ENCODE measurements around the gene PLPPR1.

The PLPPR1 gene
- total RNA-seq = 0 reads per million in 3 donors

- Histone ChIP-seq H3K4me1 (ENCODE audit: control insufficient read depth, insufficient read depth, low read length, poor library complexity, severe bottlenecking) (no peaks in the 10 kb centered on the region), H3K4me3 (ENCODE audit: insufficient read depth, low read depth, low read length, poor library complexity, severe bottlenecking) (no peak within 1 kb of the TSS), H3K27ac (ENCODE audit: insufficient read depth, low read length, poor library complexity, severe bottlenecking) (no peak within 1 kb of the TSS), H3K27me3 (replicated peaks; ENCODE audit: control insufficient read depth, insufficient read depth, low read length, poor library complexity, severe bottlenecking) (no peaks in the 10 kb centered on the region), H3K36me3 (ENCODE audit: control insufficient read depth, insufficient read depth, low read length) (no peaks in the 10 kb centered on the region), H3K9me3 (ENCODE audit: control insufficient read depth, low read length) (no peaks in the 10 kb centered on the region)
- DNase-seq = no peak
These were observed at the start of gene PLPPR1 for GRCh38 chr9:101028346-101029314. Gene PLPPR1, plus strand, starts transcription at chr9:101028727.

GRCh38 chr9:100989731-100990130, 38.8 kb upstream of the PLPPR1 start:
- H3K4me3 ChIP-seq (ENCODE audit: insufficient read depth, low read depth, low read length, poor library complexity, severe bottlenecking) = no peak overlapping the region
- H3K9me3 ChIP-seq (ENCODE audit: control insufficient read depth, low read length) = no peaks in the 10 kb centered on the region
- H3K4me1 ChIP-seq (ENCODE audit: control insufficient read depth, insufficient read depth, low read length, poor library complexity, severe bottlenecking) = no peaks in the 10 kb centered on the region
- no peak overlapping the region for H3K27ac ChIP-seq (ENCODE audit: insufficient read depth, low read length, poor library complexity, severe bottlenecking)
- H3K27me3 ChIP-seq (replicated peaks; ENCODE audit: control insufficient read depth, insufficient read depth, low read length, poor library complexity, severe bottlenecking) = no peaks in the 10 kb centered on the region
- no peaks in the 10 kb centered on the region for H3K36me3 ChIP-seq (ENCODE audit: control insufficient read depth, insufficient read depth, low read length)
- DNase-seq = no peak

- no peaks in the 10 kb centered on the region for H3K9me3 ChIP-seq (ENCODE audit: control insufficient read depth, low read length)
- no peak overlapping the region for H3K4me3 ChIP-seq (ENCODE audit: insufficient read depth, low read depth, low read length, poor library complexity, severe bottlenecking)
- no peaks in the 10 kb centered on the region for H3K4me1 ChIP-seq (ENCODE audit: control insufficient read depth, insufficient read depth, low read length, poor library complexity, severe bottlenecking)
- H3K27ac ChIP-seq (ENCODE audit: insufficient read depth, low read length, poor library complexity, severe bottlenecking) = no peak overlapping the region
- DNase-seq = no peak
- no peaks in the 10 kb centered on the region for H3K36me3 ChIP-seq (ENCODE audit: control insufficient read depth, insufficient read depth, low read length)
- H3K27me3 ChIP-seq (replicated peaks; ENCODE audit: control insufficient read depth, insufficient read depth, low read length, poor library complexity, severe bottlenecking) = no peaks in the 10 kb centered on the region
These were observed 37.7 kb upstream of the PLPPR1 start for GRCh38 chr9:100990605-100991381.

- Histone ChIP-seq H3K9me3 (ENCODE audit: control insufficient read depth, low read length) (no peaks in the 10 kb centered on the region), H3K36me3 (ENCODE audit: control insufficient read depth, insufficient read depth, low read length) (no peaks in the 10 kb centered on the region), H3K27ac (ENCODE audit: insufficient read depth, low read length, poor library complexity, severe bottlenecking) (no peak overlapping the region), H3K27me3 (replicated peaks; ENCODE audit: control insufficient read depth, insufficient read depth, low read length, poor library complexity, severe bottlenecking) (no peaks in the 10 kb centered on the region), H3K4me1 (ENCODE audit: control insufficient read depth, insufficient read depth, low read length, poor library complexity, severe bottlenecking) (no peaks in the 10 kb centered on the region), H3K4me3 (ENCODE audit: insufficient read depth, low read depth, low read length, poor library complexity, severe bottlenecking) (no peak overlapping the region)
- DNase-seq = no peak
These were observed 35.9 kb upstream of the PLPPR1 start for GRCh38 chr9:100992632-100993031.

GRCh38 chr9:100999906-101000544, 28.5 kb upstream of the PLPPR1 start:
- Histone ChIP-seq H3K36me3 (ENCODE audit: control insufficient read depth, insufficient read depth, low read length) (no peaks in the 10 kb centered on the region), H3K9me3 (ENCODE audit: control insufficient read depth, low read length) (no peaks in the 10 kb centered on the region), H3K4me1 (ENCODE audit: control insufficient read depth, insufficient read depth, low read length, poor library complexity, severe bottlenecking) (no peaks in the 10 kb centered on the region), H3K27me3 (replicated peaks; ENCODE audit: control insufficient read depth, insufficient read depth, low read length, poor library complexity, severe bottlenecking) (no peaks in the 10 kb centered on the region), H3K27ac (ENCODE audit: insufficient read depth, low read length, poor library complexity, severe bottlenecking) (no peak overlapping the region), H3K4me3 (ENCODE audit: insufficient read depth, low read depth, low read length, poor library complexity, severe bottlenecking) (no peak overlapping the region)
- no peak for DNase-seq

GRCh38 chr9:101005246-101005645, 23.3 kb upstream of the PLPPR1 start:
- Histone ChIP-seq H3K9me3 (ENCODE audit: control insufficient read depth, low read length) (no peaks in the 10 kb centered on the region), H3K4me1 (ENCODE audit: control insufficient read depth, insufficient read depth, low read length, poor library complexity, severe bottlenecking) (no peaks in the 10 kb centered on the region), H3K36me3 (ENCODE audit: control insufficient read depth, insufficient read depth, low read length) (no peaks in the 10 kb centered on the region), H3K27ac (ENCODE audit: insufficient read depth, low read length, poor library complexity, severe bottlenecking) (no peak overlapping the region), H3K4me3 (ENCODE audit: insufficient read depth, low read depth, low read length, poor library complexity, severe bottlenecking) (no peak overlapping the region), H3K27me3 (replicated peaks; ENCODE audit: control insufficient read depth, insufficient read depth, low read length, poor library complexity, severe bottlenecking) (no peaks in the 10 kb centered on the region)
- DNase-seq = no peak

- no peak overlapping the region for H3K27ac ChIP-seq (ENCODE audit: insufficient read depth, low read length, poor library complexity, severe bottlenecking)
- no peak overlapping the region for H3K4me3 ChIP-seq (ENCODE audit: insufficient read depth, low read depth, low read length, poor library complexity, severe bottlenecking)
- no peaks in the 10 kb centered on the region for H3K4me1 ChIP-seq (ENCODE audit: control insufficient read depth, insufficient read depth, low read length, poor library complexity, severe bottlenecking)
- no peaks in the 10 kb centered on the region for H3K36me3 ChIP-seq (ENCODE audit: control insufficient read depth, insufficient read depth, low read length)
- no peak for DNase-seq
- H3K9me3 ChIP-seq (ENCODE audit: control insufficient read depth, low read length) = no peaks in the 10 kb centered on the region
- no peaks in the 10 kb centered on the region for H3K27me3 ChIP-seq (replicated peaks; ENCODE audit: control insufficient read depth, insufficient read depth, low read length, poor library complexity, severe bottlenecking)
These were observed 14.0 kb upstream of the PLPPR1 start for GRCh38 chr9:101014566-101014965.

GRCh38 chr9:101018467-101018866, 10.1 kb upstream of the PLPPR1 start:
- no peak overlapping the region for H3K4me3 ChIP-seq (ENCODE audit: insufficient read depth, low read depth, low read length, poor library complexity, severe bottlenecking)

GRCh38 chr9:101022704-101023103, 5.8 kb upstream of the PLPPR1 start:
- Histone ChIP-seq H3K4me3 (ENCODE audit: insufficient read depth, low read depth, low read length, poor library complexity, severe bottlenecking) (no peak overlapping the region), H3K9me3 (ENCODE audit: control insufficient read depth, low read length) (no peaks in the 10 kb centered on the region), H3K27me3 (replicated peaks; ENCODE audit: control insufficient read depth, insufficient read depth, low read length, poor library complexity, severe bottlenecking) (no peaks in the 10 kb centered on the region), H3K27ac (ENCODE audit: insufficient read depth, low read length, poor library complexity, severe bottlenecking) (no peak overlapping the region), H3K4me1 (ENCODE audit: control insufficient read depth, insufficient read depth, low read length, poor library complexity, severe bottlenecking) (no peaks in the 10 kb centered on the region), H3K36me3 (ENCODE audit: control insufficient read depth, insufficient read depth, low read length) (no peaks in the 10 kb centered on the region)
- DNase-seq = no peak

More at GRCh38 chr9:101018467-101018866, 10.1 kb upstream of the PLPPR1 start:
- H3K27ac ChIP-seq (ENCODE audit: insufficient read depth, low read length, poor library complexity, severe bottlenecking) = no peak overlapping the region
- DNase-seq = no peak
- H3K27me3 ChIP-seq (replicated peaks; ENCODE audit: control insufficient read depth, insufficient read depth, low read length, poor library complexity, severe bottlenecking) = no peaks in the 10 kb centered on the region
- no peaks in the 10 kb centered on the region for H3K9me3 ChIP-seq (ENCODE audit: control insufficient read depth, low read length)
- H3K36me3 ChIP-seq (ENCODE audit: control insufficient read depth, insufficient read depth, low read length) = no peaks in the 10 kb centered on the region
- H3K4me1 ChIP-seq (ENCODE audit: control insufficient read depth, insufficient read depth, low read length, poor library complexity, severe bottlenecking) = no peaks in the 10 kb centered on the region

All from effector memory CD4-positive, alpha-beta T cell (primary cell).